Measurements from ENCODE around the gene CNN3.

- TF ChIP-seq POLR2A (IDR thresholded peaks at IDR 0.05) (no peak), CTCF (IDR thresholded peaks at IDR 0.05) (no peak)
These were observed 32.3 kb downstream of the CNN3 start for GRCh38 chr1:94894630-94895029.
